Uterus (tissue), 4 donors: ENCODE data around the gene SLC39A10. TPM values are rescaled to one million over a fixed set of nuclear protein-coding genes. Genes with fewer than 3 reads are reported as not detected.

Experiments used
- DNase-seq, 2 donors: peaks; one replicate each; pipeline ENCODE4 v3.0.0-alpha.2; 2019 to 2020
- H3K27ac ChIP-seq, 2 donors: fragments of 200-600 bp; sonication (generic); 1 replicate in 1 of 2; 2 replicates in 1 of 2; pipeline ENCODE4 v1.5.1; 2016 to 2018
- H3K27me3 ChIP-seq, 2 donors: fragments of 200-600 bp; sonication (generic); one replicate each; pipeline ENCODE4 v1.5.1; 2018 to 2019; ENCODE audit warnings: control low read depth in 1 of 2
- H3K36me3 ChIP-seq, 2 donors: fragments of 200-600 bp; sonication (generic); one replicate each; pipeline ENCODE4 v1.5.1; 2019; ENCODE audit warnings: control low read depth in 1 of 2
- H3K4me1 ChIP-seq, 2 donors: fragments of 200-600 bp; sonication (generic); one replicate each; pipeline ENCODE4 v1.5.1; 2018 to 2019; ENCODE audit warnings: control low read depth in 1 of 2
- H3K4me3 ChIP-seq, 2 donors: fragments of 200-600 bp; sonication (generic); 1 replicate in 1 of 2; 2 replicates in 1 of 2; pipeline ENCODE4 v1.5.1; 2018 to 2019; ENCODE audit warnings: mild to moderate bottlenecking in 1 of 2
- H3K9me3 ChIP-seq, 2 donors: fragments of 200-600 bp; sonication (generic); one replicate each; pipeline ENCODE4 v1.5.1; 2019; ENCODE audit warnings: control low read depth in 1 of 2
- CTCF ChIP-seq, 4 experiments: fragments of 200-600 bp in 2 of 4; fragments of 450-650 bp in 2 of 4; sonication (generic) in 2 of 4; IDR thresholded peaks; one replicate each; pipeline ENCODE4 v1.5.1; 2016 to 2019; ENCODE audit warnings: antibody characterized with exemption in 4 of 4, mild to moderate bottlenecking in 2 of 4, moderate library complexity in 1 of 4
- POLR2A ChIP-seq, 2 donors: fragments of 450-650 bp; IDR thresholded peaks; one replicate each; pipeline ENCODE4 v1.6.1; 2016; ENCODE audit warnings: antibody characterized with exemption in 2 of 2, mild to moderate bottlenecking in 1 of 2, moderate library complexity in 1 of 2
- intact Hi-C: fragments of 100-400 bp; cut with DNase I; formaldehyde crosslinking; loops from one replicate; pipeline ENCODE4 v1.15.1; 2023; ENCODE audit warnings: low total_unique reads
- small RNA-seq: library from RNA; depleted of rRNA; stranded (forward); fragments of <200 nt; gene quantifications from one replicate; pipeline ENCODE3, GENCODE V24; 2016
- total RNA-seq, 4 donors: library from RNA; depleted of rRNA in 3 of 4; stranded (reverse); fragments of >200 nt in 3 of 4; gene quantifications; one replicate each; pipeline versions ENCODE4 v1.1.0 to v1.2.4, GENCODE V29; 2014 to 2023
- donor health status: DM: yes; HTN: yes; CAD: no.

The SLC39A10 gene
- total RNA-seq, 4 donors from 2014 or later, result 13.1 to 93.5 (median 31.4) TPM

- no peaks in the 10 kb centered on the region for H3K4me1 ChIP-seq
- no peak overlapping the region for H3K27ac ChIP-seq
- H3K9me3 ChIP-seq, result peaks cover 0 to 7% of the 10 kb centered on the region in 2 donors
- TF ChIP-seq POLR2A (IDR thresholded peaks at IDR 0.05) (no peak), CTCF (IDR thresholded peaks at IDR 0.05) (no peak)
- DNase-seq, result no peak
- H3K27me3 ChIP-seq, result no peaks in the 10 kb centered on the region
- no peaks in the 10 kb centered on the region for H3K36me3 ChIP-seq
- H3K4me3 ChIP-seq, result no peak overlapping the region
- intact Hi-C loops, result no loop called here
Observed at GRCh38 chr2:195769975-195770374, 112.9 kb downstream of the SLC39A10 start.

- intact Hi-C loops, result no loop called here
- Histone ChIP-seq H3K27ac (no peak overlapping the region), H3K4me3 (no peak overlapping the region), H3K27me3 (no peaks in the 10 kb centered on the region), H3K36me3 (no peaks in the 10 kb centered on the region), H3K9me3 (no peaks in the 10 kb centered on the region), H3K4me1 (no peaks in the 10 kb centered on the region)
- no peak for DNase-seq
- TF ChIP-seq POLR2A (IDR thresholded peaks at IDR 0.05) (no peak), CTCF (IDR thresholded peaks at IDR 0.05) (no peak)
Observed at GRCh38 chr2:195779491-195779890, 122.5 kb downstream of the SLC39A10 start.

GRCh38 chr2:195782156-195782555, 125.1 kb downstream of the SLC39A10 start:
- Histone ChIP-seq H3K4me3 (no peak overlapping the region), H3K4me1 (no peaks in the 10 kb centered on the region), H3K27ac (no peak overlapping the region), H3K27me3 (no peaks in the 10 kb centered on the region), H3K36me3 (no peaks in the 10 kb centered on the region), H3K9me3 (no peaks in the 10 kb centered on the region)
- no peak for DNase-seq
- intact Hi-C loops, result no loop called here
- no peak for TF ChIP-seq CTCF (IDR thresholded peaks at IDR 0.05)

Small RNAs within 50 kb of the gene (small RNA-seq; reads per million reads assigned to genes)
- gene RNU6-915P, result not detected
